Liver (tissue), 9 donors: ENCODE results near the gene RNGTT. TPM values are rescaled to one million over a fixed set of nuclear protein-coding genes. Genes with fewer than 3 reads are reported as not detected.

Experiments
- DNase-seq: peaks from one replicate; pipeline ENCODE4 v3.0.0-alpha.2; 2017; ENCODE audit warnings: low spot score
- H3K27ac ChIP-seq, 2 donors: one replicate each; pipeline ENCODE4 v1.7.0; 2013; ENCODE audit warnings: inconsistent platforms in 2 of 2, low read length in 2 of 2, control low read depth in 1 of 2, low read depth in 1 of 2, mild to moderate bottlenecking in 1 of 2
- H3K27me3 ChIP-seq, 4 donors: one replicate each; pipeline versions ENCODE4 v1.6.1 to v1.7.0; 2013; ENCODE audit warnings: low read length in 3 of 4, inconsistent platforms in 1 of 4, mild to moderate bottlenecking in 1 of 4, moderate library complexity in 1 of 4; ENCODE audit not compliant: control insufficient read depth in 4 of 4, insufficient read depth in 4 of 4
- H3K36me3 ChIP-seq, 4 donors: one replicate each; pipeline versions ENCODE4 v1.6.1 to v1.7.0; 2013; ENCODE audit warnings: low read length in 3 of 4, mild to moderate bottlenecking in 3 of 4, low read depth in 1 of 4, moderate library complexity in 1 of 4; ENCODE audit not compliant: control insufficient read depth in 4 of 4, insufficient read depth in 3 of 4
- H3K4me1 ChIP-seq, 4 donors: one replicate each; pipeline versions ENCODE4 v1.6.1 to v1.7.0; 2013; ENCODE audit warnings: low read length in 3 of 4, mild to moderate bottlenecking in 3 of 4, moderate library complexity in 1 of 4; ENCODE audit not compliant: control insufficient read depth in 4 of 4, insufficient read depth in 4 of 4
- H3K4me3 ChIP-seq, 3 donors: one replicate each; pipeline versions ENCODE4 v1.6.1 to v1.7.0; 2013; ENCODE audit warnings: low read length in 3 of 3, control low read depth in 1 of 3, low read depth in 1 of 3, mild to moderate bottlenecking in 1 of 3
- H3K9ac ChIP-seq, 2 donors: one replicate each; pipeline ENCODE4 v1.7.0; 2013; ENCODE audit warnings: low read length in 2 of 2, mild to moderate bottlenecking in 2 of 2, moderate library complexity in 2 of 2, control low read depth in 1 of 2, low read depth in 1 of 2
- H3K9me3 ChIP-seq, 4 donors: one replicate each; pipeline versions ENCODE4 v1.6.1 to v1.7.0; 2013; ENCODE audit warnings: low read length in 3 of 4; ENCODE audit not compliant: control insufficient read depth in 4 of 4
- EGR1 ChIP-seq, 2 donors: IDR thresholded peaks; 2 replicates each; pipeline ENCODE4 v1.6.1; 2016 to 2018; ENCODE audit warnings: antibody characterized with exemption in 2 of 2, low read depth in 2 of 2
- FOXA1 ChIP-seq: IDR thresholded peaks from 2 replicates; pipeline ENCODE4 v1.6.1; 2016; ENCODE audit warnings: antibody characterized with exemption
- FOXA2 ChIP-seq: IDR thresholded peaks from 2 replicates; pipeline ENCODE4 v1.6.1; 2016; ENCODE audit warnings: antibody characterized with exemption
- GABPA ChIP-seq, 2 donors: IDR thresholded peaks in 1 of 2; conservative IDR thresholded peaks in 1 of 2; 2 replicates each; pipeline ENCODE4 v1.6.1; 2016; ENCODE audit warnings: antibody characterized with exemption in 2 of 2, mild to moderate bottlenecking in 1 of 2, moderate library complexity in 1 of 2
- HNF4A ChIP-seq, 2 donors: conservative IDR thresholded peaks; 2 replicates each; pipeline ENCODE4 v1.6.1; 2016; ENCODE audit warnings: antibody characterized with exemption in 2 of 2, mild to moderate bottlenecking in 2 of 2
- HNF4G ChIP-seq: IDR thresholded peaks from 2 replicates; pipeline ENCODE4 v1.6.1; 2016; ENCODE audit warnings: antibody characterized with exemption
- JUND ChIP-seq, 2 donors: IDR thresholded peaks; 2 replicates each; pipeline ENCODE4 v1.6.1; 2016; ENCODE audit warnings: antibody characterized with exemption in 2 of 2
- MAX ChIP-seq: IDR thresholded peaks from 2 replicates; pipeline ENCODE4 v1.6.1; 2016; ENCODE audit warnings: antibody characterized with exemption
- NR2F2 ChIP-seq: IDR thresholded peaks from 2 replicates; pipeline ENCODE4 v1.6.1; 2016; ENCODE audit warnings: antibody characterized with exemption
- RAD21 ChIP-seq, 2 donors: IDR thresholded peaks; 2 replicates each; pipeline ENCODE4 v1.6.1; 2016; ENCODE audit warnings: antibody characterized with exemption in 2 of 2, mild to moderate bottlenecking in 2 of 2
- RXRA ChIP-seq, 2 donors: IDR thresholded peaks; 2 replicates each; pipeline ENCODE4 v1.6.1; 2017 to 2018; ENCODE audit warnings: antibody characterized with exemption in 2 of 2, mild to moderate bottlenecking in 1 of 2
- SP1 ChIP-seq: IDR thresholded peaks from 2 replicates; pipeline ENCODE4 v1.6.1; 2018; ENCODE audit warnings: antibody characterized with exemption, mild to moderate bottlenecking
- TAF1 ChIP-seq: conservative IDR thresholded peaks from 2 replicates; pipeline ENCODE4 v1.6.1; 2016; ENCODE audit warnings: antibody characterized with exemption, mild to moderate bottlenecking
- YY1 ChIP-seq: IDR thresholded peaks from 2 replicates; pipeline ENCODE4 v1.6.1; 2016; ENCODE audit warnings: antibody characterized with exemption, mild to moderate bottlenecking
- ZBTB33 ChIP-seq: IDR thresholded peaks from 2 replicates; pipeline ENCODE4 v1.6.1; 2016; ENCODE audit warnings: antibody characterized with exemption
- WGBS: extraction: QIAGEN DNeasy Blood & Tissue Kit; methylation state at CpG from one replicate; pipeline ENCODE4 v1.1.7; 2013; 5-methylcytosine and 5-hydroxymethylcytosine counted together
- polyA plus RNA-seq, 2 donors: library from polyadenylated mRNA; stranded (reverse) in 1 of 2; unstranded in 1 of 2; fragments of 200-250 nt in 1 of 2; fragments of >200 nt in 1 of 2; fragmentation: Nextera tagmentation in 1 of 2; extraction: Ambion mirVana in 1 of 2; gene quantifications; one replicate each; pipeline versions ENCODE4 v1.2.1 to v1.2.3, GENCODE V29; 2013 to 2015
- total RNA-seq, 2 donors: library from RNA; depleted of rRNA; stranded (reverse); fragments of >200 nt; gene quantifications; one replicate each; pipeline ENCODE4 v1.2.3, GENCODE V29; 2014
- TF ChIP-seq, protein P1 (sequence below): fragments of 150-350 bp; IDR thresholded peaks from 2 replicates; pipeline ENCODE4 v1.5.1; 2017; ENCODE audit warnings: improper control_type of control experiment, low read depth, low read length; ENCODE audit not compliant: missing input control
- TF ChIP-seq, protein P2 (sequence below): IDR thresholded peaks from 2 replicates; pipeline ENCODE4 v1.6.1; 2016; ENCODE audit warnings: antibody characterized with exemption, mild to moderate bottlenecking
- TF ChIP-seq, protein P3 (sequence below): IDR thresholded peaks from 2 replicates; pipeline ENCODE4 v1.6.1; 2016; ENCODE audit warnings: antibody characterized with exemption
- donor health status: healthy.
- donor health status: healthy.
- donor health status: healthy.
- donor health status: healthy.
- donor health status: healthy.

Gene RNGTT
- total and polyA plus RNA-seq, 4 donors: 4.1 to 20.8 (median 7.2) TPM

DNA sequence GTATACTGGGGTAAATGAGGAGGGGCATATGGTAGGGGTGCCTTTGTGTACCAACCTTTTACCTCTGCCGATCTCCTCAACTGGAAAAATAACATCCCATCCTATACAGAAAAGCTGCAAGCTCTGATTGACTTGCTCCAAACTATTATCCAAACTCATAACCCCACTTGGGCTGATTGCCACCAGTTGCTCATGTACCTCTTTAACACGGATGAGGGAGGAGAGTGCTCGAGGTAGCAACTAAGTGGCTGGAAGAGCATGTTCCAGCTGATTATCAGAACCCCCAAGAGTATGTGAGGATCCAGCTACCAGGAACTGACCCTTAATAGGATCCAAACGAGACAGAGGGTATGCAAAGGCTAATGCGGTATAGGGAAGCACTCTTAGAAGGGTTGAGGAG, 299.6 kb downstream of the RNGTT start:
- no peak overlapping the region for H3K9ac ChIP-seq
- no peaks in the 10 kb centered on the region for H3K36me3 ChIP-seq
- no peak for DNase-seq
- H3K27ac ChIP-seq: no peak overlapping the region
- peaks cover 6 to 20% (median 9%) of the 10 kb centered on the region in 4 donors for H3K4me1 ChIP-seq
- no peaks in the 10 kb centered on the region for H3K27me3 ChIP-seq
- TF ChIP-seq, protein P1, sequence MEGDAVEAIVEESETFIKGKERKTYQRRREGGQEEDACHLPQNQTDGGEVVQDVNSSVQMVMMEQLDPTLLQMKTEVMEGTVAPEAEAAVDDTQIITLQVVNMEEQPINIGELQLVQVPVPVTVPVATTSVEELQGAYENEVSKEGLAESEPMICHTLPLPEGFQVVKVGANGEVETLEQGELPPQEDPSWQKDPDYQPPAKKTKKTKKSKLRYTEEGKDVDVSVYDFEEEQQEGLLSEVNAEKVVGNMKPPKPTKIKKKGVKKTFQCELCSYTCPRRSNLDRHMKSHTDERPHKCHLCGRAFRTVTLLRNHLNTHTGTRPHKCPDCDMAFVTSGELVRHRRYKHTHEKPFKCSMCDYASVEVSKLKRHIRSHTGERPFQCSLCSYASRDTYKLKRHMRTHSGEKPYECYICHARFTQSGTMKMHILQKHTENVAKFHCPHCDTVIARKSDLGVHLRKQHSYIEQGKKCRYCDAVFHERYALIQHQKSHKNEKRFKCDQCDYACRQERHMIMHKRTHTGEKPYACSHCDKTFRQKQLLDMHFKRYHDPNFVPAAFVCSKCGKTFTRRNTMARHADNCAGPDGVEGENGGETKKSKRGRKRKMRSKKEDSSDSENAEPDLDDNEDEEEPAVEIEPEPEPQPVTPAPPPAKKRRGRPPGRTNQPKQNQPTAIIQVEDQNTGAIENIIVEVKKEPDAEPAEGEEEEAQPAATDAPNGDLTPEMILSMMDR: no peak
- TF ChIP-seq MAX: no peak
- TF ChIP-seq, protein P2, sequence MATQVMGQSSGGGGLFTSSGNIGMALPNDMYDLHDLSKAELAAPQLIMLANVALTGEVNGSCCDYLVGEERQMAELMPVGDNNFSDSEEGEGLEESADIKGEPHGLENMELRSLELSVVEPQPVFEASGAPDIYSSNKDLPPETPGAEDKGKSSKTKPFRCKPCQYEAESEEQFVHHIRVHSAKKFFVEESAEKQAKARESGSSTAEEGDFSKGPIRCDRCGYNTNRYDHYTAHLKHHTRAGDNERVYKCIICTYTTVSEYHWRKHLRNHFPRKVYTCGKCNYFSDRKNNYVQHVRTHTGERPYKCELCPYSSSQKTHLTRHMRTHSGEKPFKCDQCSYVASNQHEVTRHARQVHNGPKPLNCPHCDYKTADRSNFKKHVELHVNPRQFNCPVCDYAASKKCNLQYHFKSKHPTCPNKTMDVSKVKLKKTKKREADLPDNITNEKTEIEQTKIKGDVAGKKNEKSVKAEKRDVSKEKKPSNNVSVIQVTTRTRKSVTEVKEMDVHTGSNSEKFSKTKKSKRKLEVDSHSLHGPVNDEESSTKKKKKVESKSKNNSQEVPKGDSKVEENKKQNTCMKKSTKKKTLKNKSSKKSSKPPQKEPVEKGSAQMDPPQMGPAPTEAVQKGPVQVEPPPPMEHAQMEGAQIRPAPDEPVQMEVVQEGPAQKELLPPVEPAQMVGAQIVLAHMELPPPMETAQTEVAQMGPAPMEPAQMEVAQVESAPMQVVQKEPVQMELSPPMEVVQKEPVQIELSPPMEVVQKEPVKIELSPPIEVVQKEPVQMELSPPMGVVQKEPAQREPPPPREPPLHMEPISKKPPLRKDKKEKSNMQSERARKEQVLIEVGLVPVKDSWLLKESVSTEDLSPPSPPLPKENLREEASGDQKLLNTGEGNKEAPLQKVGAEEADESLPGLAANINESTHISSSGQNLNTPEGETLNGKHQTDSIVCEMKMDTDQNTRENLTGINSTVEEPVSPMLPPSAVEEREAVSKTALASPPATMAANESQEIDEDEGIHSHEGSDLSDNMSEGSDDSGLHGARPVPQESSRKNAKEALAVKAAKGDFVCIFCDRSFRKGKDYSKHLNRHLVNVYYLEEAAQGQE: no peak
- TF ChIP-seq, protein P3, sequence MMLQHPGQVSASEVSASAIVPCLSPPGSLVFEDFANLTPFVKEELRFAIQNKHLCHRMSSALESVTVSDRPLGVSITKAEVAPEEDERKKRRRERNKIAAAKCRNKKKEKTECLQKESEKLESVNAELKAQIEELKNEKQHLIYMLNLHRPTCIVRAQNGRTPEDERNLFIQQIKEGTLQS: no peak
- no peak for TF ChIP-seq FOXA2
- no peak overlapping the region for H3K4me3 ChIP-seq
- H3K9me3 ChIP-seq: no peaks in the 10 kb centered on the region
- WGBS: 94% methylated on average over 5 of the region's 5 CpGs

DNA sequence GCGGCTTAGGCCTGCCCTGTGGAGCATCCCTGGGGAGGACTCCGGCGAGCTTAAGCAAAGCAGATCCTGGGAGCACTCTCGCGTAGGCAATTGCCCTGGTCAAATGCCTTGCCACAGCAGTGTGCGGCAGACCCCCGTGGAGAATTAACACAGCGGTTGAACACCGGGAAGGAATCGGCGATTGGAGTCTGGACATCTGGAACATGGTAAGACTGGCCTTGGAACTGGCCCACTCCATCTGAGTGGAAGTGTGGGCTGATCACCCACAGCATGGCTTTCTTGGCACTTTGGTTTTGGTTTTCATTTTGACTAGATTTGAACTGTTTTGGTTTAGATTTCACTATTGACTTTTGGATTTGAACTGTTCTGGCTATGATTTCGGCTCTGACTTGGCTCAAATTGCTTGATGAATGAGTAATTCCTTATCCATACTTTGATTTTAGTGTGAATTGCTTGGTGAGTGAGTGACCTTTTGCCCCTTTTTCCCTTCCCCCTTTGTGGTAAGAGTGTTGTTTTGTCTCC, 300.7 kb downstream of the RNGTT start:
- WGBS: 50% methylated on average over 12 of the region's 12 CpGs
- peaks cover 6 to 20% (median 9%) of the 10 kb centered on the region in 4 donors for H3K4me1 ChIP-seq
- TF ChIP-seq TAF1: no peak
- no peak for TF ChIP-seq GABPA (IDR thresholded peaks at IDR 0.05 in 1 of 2, conservative IDR thresholded peaks at IDR 0.05 in 1 of 2)
- TF ChIP-seq FOXA1: no peak
- TF ChIP-seq EGR1 (IDR thresholded peaks at IDR 0.05; ENCODE audit: low read depth in 2 of 2): no peak
- TF ChIP-seq NR2F2: no peak
- no peak for TF ChIP-seq JUND (IDR thresholded peaks at IDR 0.05)
- TF ChIP-seq RAD21 (IDR thresholded peaks at IDR 0.05): no peak
- peak; percentile 17 for TF ChIP-seq YY1
- no peak for TF ChIP-seq SP1
- no peak for TF ChIP-seq MAX
- peak; percentile 49 for TF ChIP-seq FOXA2
- no peak for TF ChIP-seq ZBTB33
- peak; percentile 40 to 48 for TF ChIP-seq HNF4A (conservative IDR thresholded peaks at IDR 0.05)
- TF ChIP-seq RXRA (IDR thresholded peaks at IDR 0.05): peak in 1 of 2 donors; percentile 36
- TF ChIP-seq, protein P2: no peak
- TF ChIP-seq HNF4G: no peak
- H3K4me3 ChIP-seq: peak overlapping the region; percentile 27 to 71 (median 67)
- peak overlapping the region; percentile 86 to 88 for H3K27ac ChIP-seq
- H3K9me3 ChIP-seq: no peaks in the 10 kb centered on the region
- DNase-seq: no peak
- no peaks in the 10 kb centered on the region for H3K36me3 ChIP-seq
- H3K27me3 ChIP-seq: no peaks in the 10 kb centered on the region
- H3K9ac ChIP-seq: peak overlapping the region in 1 of 2 donors; percentile 67
